Liver (tissue), 3 donors: ENCODE measurements around the gene FILIP1L.

Experiments used
- ATF3 ChIP-seq: IDR thresholded peaks from 2 replicates; pipeline ENCODE4 v1.6.1; 2016; ENCODE audit warnings: antibody characterized with exemption
- TF ChIP-seq, protein P1 (sequence below): fragments of 150-350 bp; IDR thresholded peaks from 2 replicates; pipeline ENCODE4 v1.5.1; 2017; ENCODE audit warnings: improper control_type of control experiment, low read depth, low read length; ENCODE audit not compliant: missing input control
- donor health status: healthy.
- donor health status: healthy.

GRCh38 chr3:99866261-99866761 is 248.0 kb downstream of the FILIP1L start:
- TF ChIP-seq ATF3 = no peak
- TF ChIP-seq, protein P1, sequence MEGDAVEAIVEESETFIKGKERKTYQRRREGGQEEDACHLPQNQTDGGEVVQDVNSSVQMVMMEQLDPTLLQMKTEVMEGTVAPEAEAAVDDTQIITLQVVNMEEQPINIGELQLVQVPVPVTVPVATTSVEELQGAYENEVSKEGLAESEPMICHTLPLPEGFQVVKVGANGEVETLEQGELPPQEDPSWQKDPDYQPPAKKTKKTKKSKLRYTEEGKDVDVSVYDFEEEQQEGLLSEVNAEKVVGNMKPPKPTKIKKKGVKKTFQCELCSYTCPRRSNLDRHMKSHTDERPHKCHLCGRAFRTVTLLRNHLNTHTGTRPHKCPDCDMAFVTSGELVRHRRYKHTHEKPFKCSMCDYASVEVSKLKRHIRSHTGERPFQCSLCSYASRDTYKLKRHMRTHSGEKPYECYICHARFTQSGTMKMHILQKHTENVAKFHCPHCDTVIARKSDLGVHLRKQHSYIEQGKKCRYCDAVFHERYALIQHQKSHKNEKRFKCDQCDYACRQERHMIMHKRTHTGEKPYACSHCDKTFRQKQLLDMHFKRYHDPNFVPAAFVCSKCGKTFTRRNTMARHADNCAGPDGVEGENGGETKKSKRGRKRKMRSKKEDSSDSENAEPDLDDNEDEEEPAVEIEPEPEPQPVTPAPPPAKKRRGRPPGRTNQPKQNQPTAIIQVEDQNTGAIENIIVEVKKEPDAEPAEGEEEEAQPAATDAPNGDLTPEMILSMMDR = no peak
